CD4-positive, alpha-beta T cell treated with Interleukin-21 for 1 hour (primary cell): ENCODE data around the gene HPCAL1.

Experiments
- DNase-seq: peaks from one replicate; pipeline ENCODE4 v3.0.0-alpha.2; 2020

HPCAL1 gene

GRCh38 chr2:10372203-10372861 lies 69.6 kb downstream of the HPCAL1 start:
- DNase-seq = no peak

GRCh38 chr2:10372862-10373240 lies 70.1 kb downstream of the HPCAL1 start:
- no peak for DNase-seq

DNA sequence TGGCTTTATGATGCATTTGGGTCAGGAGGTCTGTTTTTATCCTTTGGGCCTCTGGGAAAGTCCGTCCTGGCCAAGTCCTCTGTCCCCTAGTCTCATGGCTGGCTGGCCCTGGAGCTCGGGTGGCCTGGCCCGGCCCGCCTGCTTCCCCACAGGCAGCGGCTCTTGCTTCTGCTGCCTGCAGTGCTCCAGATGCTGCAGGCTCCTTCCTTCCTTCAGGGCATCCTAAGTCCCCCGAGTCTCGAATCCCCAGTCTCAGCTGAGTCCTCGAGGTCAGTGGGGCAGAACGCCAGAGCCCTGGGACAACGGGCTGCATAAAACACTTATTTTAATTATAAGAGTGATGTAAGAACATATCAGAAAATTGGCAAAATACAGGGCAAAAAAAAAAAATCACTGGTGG lies 71.2 kb downstream of the HPCAL1 start:
- DNase-seq = no peak

DNA sequence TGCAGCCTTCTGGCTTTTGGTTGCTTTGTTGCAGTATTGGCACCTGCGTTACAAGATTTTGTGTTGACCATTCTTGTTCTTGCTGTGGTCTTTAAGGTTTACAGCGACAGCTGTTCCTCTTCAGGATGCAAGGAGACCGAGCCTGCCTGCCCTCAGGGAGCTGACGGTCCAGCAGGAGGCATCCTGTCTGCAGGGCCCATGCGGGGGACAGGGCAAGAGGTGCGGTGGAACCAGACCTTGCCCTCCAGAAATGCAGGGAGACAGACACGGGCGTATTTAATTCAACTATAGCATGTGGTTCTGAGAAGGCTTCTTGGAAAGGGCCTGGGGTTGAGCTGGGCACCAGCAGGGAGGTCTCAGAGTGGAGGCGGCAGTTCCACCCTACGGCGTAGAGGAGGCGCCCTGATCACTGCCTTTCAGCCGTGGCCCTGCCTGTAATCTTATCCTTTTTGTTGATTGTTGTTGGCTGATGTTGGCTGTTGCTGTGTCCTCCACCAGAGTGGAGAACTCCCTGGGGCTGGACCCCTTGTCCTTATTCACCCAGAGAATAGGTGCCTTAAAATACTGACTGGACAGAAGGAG lies 71.7 kb downstream of the HPCAL1 start:
- DNase-seq = no peak

DNA sequence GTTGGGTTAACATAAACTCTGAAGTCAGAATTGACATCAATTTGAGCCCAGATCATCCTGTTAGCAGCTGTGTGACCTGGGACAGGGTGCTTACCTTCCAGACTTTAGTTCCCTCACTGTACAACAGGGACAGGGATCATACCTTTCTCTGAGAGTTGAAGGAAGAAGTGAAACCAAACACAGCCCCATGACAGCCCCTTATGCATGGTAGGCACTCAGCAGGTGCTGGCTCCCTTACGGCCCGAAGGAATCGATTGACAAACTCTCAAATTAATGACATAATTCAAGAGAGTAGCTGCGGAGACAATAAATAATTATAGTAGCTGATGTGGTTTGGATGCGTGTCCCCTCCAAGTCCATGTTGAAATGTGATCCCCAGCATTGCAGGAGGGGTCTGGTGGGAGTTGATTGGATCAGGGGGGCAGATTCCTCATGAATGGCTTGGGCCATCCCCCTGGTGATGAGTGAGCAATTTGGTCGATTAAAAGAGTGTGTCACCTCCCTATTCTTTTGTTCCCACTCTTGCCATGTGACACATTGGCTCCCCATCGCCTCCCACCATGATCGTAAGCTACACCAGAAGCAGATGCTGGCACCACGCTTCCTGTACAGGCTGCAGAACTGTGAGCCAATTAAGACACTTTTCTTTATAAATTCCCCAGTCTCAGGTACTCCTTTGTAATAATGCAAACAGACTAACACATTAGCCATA lies 73.0 kb downstream of the HPCAL1 start:
- no peak for DNase-seq

- DNase-seq = no peak
Measured at GRCh38 chr2:10377052-10377746, 74.5 kb downstream of the HPCAL1 start.

DNA sequence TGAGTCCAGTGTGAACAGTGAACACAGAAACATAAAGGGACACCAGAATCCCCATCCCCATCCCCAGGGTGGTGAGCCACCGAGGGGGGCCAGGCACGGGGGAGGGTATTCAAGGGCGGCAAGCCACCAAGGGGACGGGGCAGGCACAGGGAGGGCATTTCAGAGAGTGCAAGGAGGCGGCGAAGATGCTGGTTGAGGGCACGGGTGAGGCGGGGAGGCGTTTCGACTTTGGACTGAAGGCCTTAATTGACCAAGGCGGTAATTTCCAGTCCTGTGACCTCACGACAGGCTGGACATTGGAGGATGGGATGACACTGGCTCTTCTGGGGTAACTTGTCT lies 75.0 kb downstream of the HPCAL1 start:
- DNase-seq = no peak

DNA sequence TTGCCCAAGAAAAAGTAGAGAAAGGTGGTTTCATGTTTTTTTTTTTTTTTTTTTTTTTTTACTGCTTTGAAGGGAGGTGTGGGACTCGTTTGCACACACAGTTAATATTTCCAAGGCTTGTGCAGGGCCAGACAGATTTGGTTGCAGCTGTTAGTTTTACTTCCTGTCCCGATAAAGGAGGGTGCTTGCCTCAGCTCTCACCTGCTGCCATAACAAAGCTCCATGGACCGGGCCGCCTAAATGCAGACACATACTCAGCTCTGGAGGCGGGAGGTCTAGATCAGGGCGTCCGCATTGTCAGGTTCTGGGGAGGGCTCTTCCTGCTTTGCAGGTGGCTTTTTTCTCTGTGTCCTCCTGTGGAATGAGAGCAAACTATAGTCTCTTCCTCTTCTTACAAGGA lies 75.5 kb downstream of the HPCAL1 start:
- DNase-seq = peak; percentile 17

DNA sequence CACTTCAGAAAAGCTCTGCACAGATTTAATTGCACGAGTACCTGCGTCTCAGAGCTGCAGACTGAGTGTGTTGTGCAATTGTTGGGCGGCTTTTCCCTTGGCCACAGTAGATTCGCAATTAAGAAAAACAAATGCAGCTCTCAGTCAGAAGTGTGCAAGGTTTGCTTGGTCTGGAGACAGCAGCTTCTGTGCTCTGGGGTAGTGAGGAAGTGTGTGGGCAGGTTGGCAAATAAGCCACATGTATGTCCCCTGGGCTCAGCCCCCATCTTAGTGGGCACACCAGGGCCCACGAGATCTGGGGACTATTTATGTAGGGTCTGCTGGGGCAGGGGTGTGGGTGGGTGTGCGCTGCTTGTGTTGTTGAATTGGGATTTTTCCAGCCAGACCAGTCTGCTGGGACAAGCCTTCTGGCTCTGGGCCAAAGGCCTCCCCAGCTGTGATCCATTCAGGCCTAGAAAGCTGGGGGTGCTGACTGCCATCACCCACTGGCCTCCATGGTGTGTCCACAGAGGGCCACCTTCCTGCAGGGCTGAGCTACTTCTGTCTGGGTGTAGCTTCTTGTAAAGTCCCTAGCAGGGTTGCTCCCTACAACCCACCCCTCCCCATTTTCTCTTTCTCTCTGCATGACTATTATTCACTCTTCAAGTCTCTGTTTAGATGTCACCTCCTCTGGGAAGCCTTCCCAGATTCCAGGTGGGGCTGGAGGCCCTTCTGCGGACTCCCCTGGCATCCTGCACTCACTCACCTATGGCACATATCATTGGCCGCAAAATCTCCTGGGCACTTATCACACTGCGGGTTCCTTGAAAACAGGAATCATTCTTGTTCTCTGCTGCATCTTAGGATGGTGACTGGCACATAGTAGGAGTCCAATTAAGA lies 77.6 kb downstream of the HPCAL1 start:
- no peak for DNase-seq

GRCh38 chr2:10381997-10382353 lies 79.3 kb downstream of the HPCAL1 start:
- DNase-seq = no peak

GRCh38 chr2:10382354-10383061 lies 79.8 kb downstream of the HPCAL1 start:
- DNase-seq = peak; percentile 58

- DNase-seq = no peak
Measured at GRCh38 chr2:10383960-10384734, 81.4 kb downstream of the HPCAL1 start.

DNA sequence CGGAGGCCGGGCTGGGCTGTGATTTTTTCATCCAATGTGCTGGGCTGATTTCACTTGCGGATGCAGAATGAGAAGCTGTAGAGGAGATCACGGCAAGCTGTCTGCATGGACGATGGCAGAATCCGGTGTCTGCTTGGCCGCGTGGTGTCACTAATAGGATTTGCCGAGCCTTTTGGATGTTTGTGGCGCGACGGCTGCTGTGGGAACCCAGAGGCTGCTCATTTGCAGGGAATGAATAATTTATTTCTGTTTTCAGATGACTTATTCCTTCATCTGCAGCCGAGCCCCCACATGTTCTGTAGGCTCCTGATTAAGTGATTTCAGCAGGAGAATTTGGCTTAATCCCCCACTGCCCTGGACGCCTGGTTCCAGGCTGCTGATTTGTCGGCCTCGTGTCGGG lies 82.8 kb downstream of the HPCAL1 start:
- no peak for DNase-seq

GRCh38 chr2:10385933-10386773 lies 83.4 kb downstream of the HPCAL1 start:
- DNase-seq = no peak

DNA sequence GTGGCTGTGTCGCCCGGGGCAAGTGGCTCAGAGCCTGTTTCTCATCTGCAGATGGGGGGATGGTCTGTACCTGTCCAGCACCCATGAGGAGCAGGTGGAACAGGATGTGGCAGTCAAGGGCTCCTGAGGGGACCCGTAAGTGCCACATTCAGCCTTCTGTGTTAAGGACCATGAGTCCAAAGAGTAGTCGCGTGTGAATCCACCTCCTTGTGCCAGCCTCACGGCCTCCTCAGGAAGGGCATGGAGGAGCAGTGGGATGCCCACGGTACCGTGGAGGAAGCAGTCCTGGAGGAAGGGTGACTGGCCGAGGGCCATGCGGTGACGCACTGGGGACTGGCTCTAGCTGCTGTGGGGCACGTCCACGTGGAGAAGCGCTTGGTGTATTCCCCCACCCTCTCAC lies 84.3 kb downstream of the HPCAL1 start:
- no peak for DNase-seq

GRCh38 chr2:10388954-10389560 lies 86.4 kb downstream of the HPCAL1 start:
- DNase-seq = no peak

GRCh38 chr2:10389573-10389972 lies 86.9 kb downstream of the HPCAL1 start:
- DNase-seq = no peak

GRCh38 chr2:10390369-10390801 lies 87.7 kb downstream of the HPCAL1 start:
- DNase-seq = no peak

GRCh38 chr2:10392100-10392499 lies 89.4 kb downstream of the HPCAL1 start:
- no peak for DNase-seq

DNA sequence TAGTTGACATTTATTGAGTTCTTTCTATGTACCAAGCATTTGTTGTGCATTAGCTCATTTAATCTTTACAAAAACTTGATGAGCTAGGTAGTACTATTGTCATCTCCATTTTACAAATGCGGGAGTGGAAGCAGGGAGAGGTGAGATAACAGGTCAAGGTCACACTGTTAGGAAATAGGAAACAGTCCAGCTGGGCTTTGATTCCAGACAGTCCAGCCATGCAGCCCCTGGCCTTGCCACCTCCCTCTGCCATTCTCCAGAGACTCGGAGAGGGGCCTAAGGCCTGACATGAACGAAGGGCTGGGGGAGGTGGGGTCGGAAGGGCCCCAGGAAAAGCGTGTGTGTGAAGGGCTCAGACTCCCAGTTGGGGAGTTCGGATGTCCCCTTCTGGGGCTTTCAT lies 89.8 kb downstream of the HPCAL1 start:
- DNase-seq = no peak
